Measurements from ENCODE around the gene RSPH1. TPM values are rescaled to one million over a fixed set of nuclear protein-coding genes. Genes with fewer than 3 reads are reported as not detected.

Gene RSPH1
- total RNA-seq, 4 donors from 2014 or later = 0.80 to 10.0 (median 8.0) TPM

GRCh38 chr21:42447732-42448131, 48.3 kb downstream of the RSPH1 start:
- in situ Hi-C loops (cut with MboI; ENCODE audit: low pct_ligation_motif_present in 1 of 4, low pct_unique_long_range_greater_than_20kb in 1 of 4, low sequenced_read_pairs in 3 of 4) = loop anchor here in 3 of 4 donors (10.0 kb wide), 3 partner anchors 63 to 303 kb away; no protein-coding TSS in a partner anchor
- H3K27me3 ChIP-seq = no peaks in the 10 kb centered on the region
- no peaks in the 10 kb centered on the region for H3K9me3 ChIP-seq
- 91 to 100% methylated on average over 3 to 10 of the region's 10 CpGs for WGBS, 2 donors (ENCODE audit: low coverage in 1 of 2)
- TF ChIP-seq POLR2AphosphoS5 (IDR thresholded peaks at IDR 0.05) (no peak), CTCF (IDR thresholded peaks at IDR 0.05) (no peak), EP300 (IDR thresholded peaks at IDR 0.05; ENCODE audit: low read depth) (no peak), POLR2A (IDR thresholded peaks at IDR 0.05) (no peak)
- no peaks in the 10 kb centered on the region for H3K36me3 ChIP-seq
- no peak overlapping the region for H3K27ac ChIP-seq
- no peak overlapping the region for H3K4me3 ChIP-seq
- H3K4me1 ChIP-seq = peaks cover 0 to 7% (median 5%) of the 10 kb centered on the region in 4 donors
- intact Hi-C loops (cut with DNase I; ENCODE audit: low total_unique reads) = no loop called here
- DNase-seq = no peak

- DNase-seq = no peak
- no peak overlapping the region for H3K27ac ChIP-seq
- in situ Hi-C loops (cut with MboI; ENCODE audit: low pct_ligation_motif_present in 1 of 4, low pct_unique_long_range_greater_than_20kb in 1 of 4, low sequenced_read_pairs in 3 of 4) (loop anchor here in 3 of 4 donors (10.0 kb wide), 3 partner anchors 62 to 302 kb away; no protein-coding TSS in a partner anchor), intact Hi-C loops (cut with DNase I; ENCODE audit: low total_unique reads) (no loop called here)
- 20 to 81% methylated on average over 1 to 14 of the region's 14 CpGs for WGBS, 2 donors (ENCODE audit: low coverage in 1 of 2)
- no peaks in the 10 kb centered on the region for H3K9me3 ChIP-seq
- peaks cover 0 to 7% (median 5%) of the 10 kb centered on the region in 4 donors for H3K4me1 ChIP-seq
- TF ChIP-seq CTCF (IDR thresholded peaks at IDR 0.05) (no peak), EP300 (IDR thresholded peaks at IDR 0.05; ENCODE audit: low read depth) (no peak), POLR2A (IDR thresholded peaks at IDR 0.05) (no peak), POLR2AphosphoS5 (IDR thresholded peaks at IDR 0.05) (no peak)
- H3K27me3 ChIP-seq = no peaks in the 10 kb centered on the region
- no peaks in the 10 kb centered on the region for H3K36me3 ChIP-seq
- H3K4me3 ChIP-seq = no peak overlapping the region
These were observed 48.8 kb downstream of the RSPH1 start for GRCh38 chr21:42447182-42447581.

- intact Hi-C loops (cut with DNase I; ENCODE audit: low total_unique reads) (no loop called here), in situ Hi-C loops (cut with MboI; ENCODE audit: low pct_ligation_motif_present in 1 of 4, low pct_unique_long_range_greater_than_20kb in 1 of 4, low sequenced_read_pairs in 3 of 4) (loop anchor here in 3 of 4 donors (10.0 kb wide), 3 partner anchors 62 to 302 kb away; no protein-coding TSS in a partner anchor)
- no peak overlapping the region for H3K27ac ChIP-seq
- WGBS, 2 donors (ENCODE audit: low coverage in 1 of 2) = 87% methylated on average over 4 of the region's 4 CpGs; no CpG with 5 or more reads in 1 of the 2 donors
- no peak for TF ChIP-seq CTCF (IDR thresholded peaks at IDR 0.05)
- TF ChIP-seq POLR2A (IDR thresholded peaks at IDR 0.05) = no peak
- H3K27me3 ChIP-seq = no peaks in the 10 kb centered on the region
- H3K36me3 ChIP-seq = no peaks in the 10 kb centered on the region
- no peak for DNase-seq
- H3K4me3 ChIP-seq = no peak overlapping the region
- H3K9me3 ChIP-seq = no peaks in the 10 kb centered on the region
- peaks cover 0 to 7% (median 5%) of the 10 kb centered on the region in 4 donors for H3K4me1 ChIP-seq
These were observed 49.5 kb downstream of the RSPH1 start for GRCh38 chr21:42446531-42446930.

DNA sequence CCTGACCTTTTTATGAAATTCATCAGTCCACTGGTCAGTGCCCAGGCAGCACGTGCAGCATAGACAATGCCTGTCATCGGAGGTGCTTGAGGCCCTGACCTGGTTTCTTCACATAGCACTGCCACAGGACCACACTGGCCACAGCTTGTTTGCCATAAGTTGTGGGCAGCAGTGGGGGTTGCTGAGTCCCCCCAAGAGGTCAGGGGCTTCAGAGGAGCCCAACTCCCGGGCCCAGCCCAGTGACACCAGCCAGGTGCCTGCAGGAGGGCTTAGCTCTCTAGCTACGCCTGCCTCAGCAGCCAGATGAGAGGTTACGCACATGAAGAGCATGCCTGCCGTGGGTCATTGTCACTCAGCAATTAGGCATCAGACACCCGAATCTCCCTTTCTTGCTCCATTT, 50.7 kb downstream of the RSPH1 start:
- Histone ChIP-seq H3K4me1 (peaks cover 0 to 6% (median 2%) of the 10 kb centered on the region in 4 donors), H3K27ac (no peak overlapping the region), H3K4me3 (no peak overlapping the region), H3K9me3 (no peaks in the 10 kb centered on the region), H3K36me3 (no peaks in the 10 kb centered on the region), H3K27me3 (no peaks in the 10 kb centered on the region)
- WGBS, 2 donors (ENCODE audit: low coverage in 1 of 2) = 89% methylated on average over 7 of the region's 7 CpGs; no CpG with 5 or more reads in 1 of the 2 donors
- DNase-seq = no peak
- TF ChIP-seq EP300 (IDR thresholded peaks at IDR 0.05; ENCODE audit: low read depth) (no peak), POLR2A (IDR thresholded peaks at IDR 0.05) (no peak), CTCF (IDR thresholded peaks at IDR 0.05) (no peak), POLR2AphosphoS5 (IDR thresholded peaks at IDR 0.05) (no peak)
- intact Hi-C loops (cut with DNase I; ENCODE audit: low total_unique reads) = no loop called here
- in situ Hi-C loops (cut with MboI; ENCODE audit: low pct_ligation_motif_present in 1 of 4, low pct_unique_long_range_greater_than_20kb in 1 of 4, low sequenced_read_pairs in 3 of 4) = loop anchor here in 3 of 4 donors (10.0 kb wide), 3 partner anchors 61 to 301 kb away; no protein-coding TSS in a partner anchor

Data from transverse colon (tissue), 4 donors.